GM19328 (cell line): ENCODE results near the gene PCBD2.
"Not testable (repeated sequence)": the region's sequence is repeated elsewhere in the genome, so short reads cannot be mapped to it uniquely, and the experiment has no call there.

Experiments
- ATAC-seq: cut with Tn5 transposase; IDR thresholded peaks from one replicate; pipeline ENCODE4 v1.9.1; 2021; ENCODE audit warnings: mild to moderate bottlenecking, moderate library complexity; ENCODE audit not compliant: unreplicated experiment

Gene PCBD2

GRCh38 chr5:134998068-134998467 lies 93.1 kb downstream of the PCBD2 start:
- not testable (repeated sequence) for ATAC-seq

- ATAC-seq = no peak
Observed at GRCh38 chr5:135004376-135004775, 99.4 kb downstream of the PCBD2 start.

DNA sequence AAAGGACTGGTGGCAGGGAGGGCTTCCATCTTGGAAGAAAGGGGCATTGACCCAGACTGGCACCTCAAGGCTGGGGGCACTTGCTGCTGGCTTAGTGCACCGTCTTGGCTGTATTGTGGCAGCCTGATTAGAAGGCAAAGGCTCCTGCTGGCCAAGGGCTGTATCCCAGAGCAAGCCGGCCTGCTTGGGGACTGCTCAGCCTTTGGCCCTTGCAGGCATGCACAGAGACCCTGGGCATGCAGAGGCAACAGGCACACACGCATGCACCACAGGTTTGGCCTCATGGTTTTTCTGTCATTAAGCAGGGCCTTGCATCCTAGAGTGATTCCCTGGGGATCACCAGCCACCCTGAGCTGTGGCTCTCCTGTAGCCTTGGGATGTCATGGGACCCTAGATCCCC lies 100.1 kb downstream of the PCBD2 start:
- ATAC-seq = no peak

- no peak for ATAC-seq
Observed at GRCh38 chr5:135007305-135007704, 102.4 kb downstream of the PCBD2 start.

- no peak for ATAC-seq
Observed at GRCh38 chr5:135007749-135008363, 102.9 kb downstream of the PCBD2 start.

- ATAC-seq = no peak
Observed at GRCh38 chr5:135008556-135008955, 103.6 kb downstream of the PCBD2 start.

DNA sequence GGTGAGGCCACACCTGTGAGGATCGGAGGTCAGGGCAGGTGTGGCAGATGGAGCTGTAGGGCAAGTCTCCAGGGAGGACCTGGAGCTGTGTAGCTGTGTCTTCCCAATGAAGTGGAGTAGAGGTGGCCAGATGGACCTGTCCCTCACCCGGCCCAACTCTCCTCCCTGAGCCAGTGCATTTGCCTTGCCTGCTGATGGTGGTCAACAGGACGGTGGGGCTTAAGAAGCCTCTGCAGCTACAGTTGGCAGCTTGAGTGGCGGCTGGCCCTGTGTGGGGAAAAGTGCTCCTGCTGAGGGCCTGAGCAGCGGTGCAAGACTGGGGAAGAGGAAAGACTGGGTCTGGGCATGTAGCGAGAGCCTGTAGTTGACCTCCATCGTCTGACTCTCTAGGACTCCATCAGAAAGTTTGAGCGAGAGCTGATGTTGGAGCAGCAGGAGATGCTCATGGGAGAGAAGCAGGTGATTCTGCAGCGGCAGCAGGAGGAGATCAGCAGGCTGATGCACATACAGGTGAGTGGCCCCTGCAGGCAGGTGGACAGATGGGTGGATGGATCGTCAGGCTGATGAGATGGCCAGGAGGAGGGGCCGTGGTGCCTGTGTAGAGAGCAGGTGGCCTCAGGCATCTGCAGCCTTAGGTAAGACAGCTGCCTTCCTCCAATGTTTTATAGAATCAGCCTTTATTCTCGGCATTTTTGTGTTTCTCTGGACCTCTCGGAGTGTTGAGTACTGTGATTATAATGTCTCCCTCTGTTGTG lies 104.2 kb downstream of the PCBD2 start:
- ATAC-seq = no peak

DNA sequence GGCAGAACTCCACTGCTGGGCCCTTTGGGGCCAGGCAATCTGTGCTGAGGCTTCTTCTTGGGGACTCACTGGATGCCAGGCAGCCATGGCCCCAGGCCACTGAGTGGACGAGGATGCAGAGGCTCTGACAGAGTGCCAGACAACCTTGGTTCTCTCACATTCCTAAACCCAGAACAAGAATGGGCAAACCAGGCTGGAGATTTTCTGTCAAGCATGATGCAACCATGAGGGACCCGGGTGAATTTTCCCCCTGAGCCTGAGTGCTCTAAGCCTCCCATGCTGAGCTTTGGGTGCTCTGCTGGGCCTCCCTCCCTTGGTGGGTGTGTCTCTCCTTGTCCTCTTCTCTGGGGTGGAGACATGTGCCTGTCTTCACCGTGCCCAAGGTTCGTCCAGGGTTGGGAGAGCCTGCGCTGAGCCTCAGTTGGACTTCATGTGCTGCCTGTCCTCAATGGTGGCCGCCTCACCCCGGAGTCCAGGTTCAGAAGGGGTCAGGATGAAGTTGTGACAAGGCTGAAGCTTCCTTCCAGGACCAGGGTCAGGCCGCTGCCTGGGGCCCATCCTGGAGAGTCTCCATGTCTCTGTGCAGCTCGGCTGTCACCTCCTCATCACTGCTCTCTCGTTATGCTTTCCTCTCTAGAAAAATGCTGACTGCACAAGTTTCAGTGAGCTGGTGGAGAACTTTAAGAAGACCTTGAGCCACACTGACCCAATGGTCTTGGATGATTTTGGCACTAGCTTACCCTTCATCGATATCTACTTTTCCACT lies 105.0 kb downstream of the PCBD2 start:
- no peak for ATAC-seq

- no peak for ATAC-seq
Observed at GRCh38 chr5:135010502-135011354, 105.8 kb downstream of the PCBD2 start.

GRCh38 chr5:135011355-135012032 lies 106.6 kb downstream of the PCBD2 start:
- ATAC-seq = no peak

GRCh38 chr5:135012033-135012588 lies 107.2 kb downstream of the PCBD2 start:
- ATAC-seq = no peak
